ENCODE data around the gene USP10.

DNA sequence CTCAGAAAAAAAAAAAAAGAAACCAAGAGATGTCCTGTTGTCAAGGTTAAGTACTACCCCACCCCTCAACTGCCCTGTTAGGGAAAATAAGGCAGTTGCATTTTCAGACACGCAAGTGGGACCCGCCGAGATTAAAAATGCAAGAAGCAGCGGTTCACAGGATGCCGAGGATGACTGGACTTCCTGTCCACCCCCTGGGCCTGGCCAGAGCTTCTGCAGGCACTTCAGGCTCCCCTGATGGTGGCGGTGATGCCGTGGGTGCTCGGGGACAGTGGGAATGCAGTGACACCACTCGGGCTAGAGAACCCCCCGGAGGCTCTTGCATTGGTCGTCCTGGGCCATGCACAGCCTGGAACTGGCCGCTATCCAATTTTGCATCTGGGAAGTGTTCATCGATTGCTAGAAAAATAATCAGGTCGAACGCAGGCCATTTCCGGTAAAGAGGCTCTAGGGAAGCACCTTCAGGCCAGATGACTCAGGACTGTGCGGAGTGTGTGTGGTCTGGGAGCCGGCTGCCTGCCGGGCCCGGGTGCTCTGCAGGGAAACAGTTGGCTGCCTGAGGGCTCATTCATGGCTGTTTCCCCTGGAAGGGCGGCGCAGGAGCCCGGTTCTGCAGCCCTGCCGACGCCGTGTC is 106.6 kb downstream of the USP10 start:
- TF ChIP-seq, protein P1, sequence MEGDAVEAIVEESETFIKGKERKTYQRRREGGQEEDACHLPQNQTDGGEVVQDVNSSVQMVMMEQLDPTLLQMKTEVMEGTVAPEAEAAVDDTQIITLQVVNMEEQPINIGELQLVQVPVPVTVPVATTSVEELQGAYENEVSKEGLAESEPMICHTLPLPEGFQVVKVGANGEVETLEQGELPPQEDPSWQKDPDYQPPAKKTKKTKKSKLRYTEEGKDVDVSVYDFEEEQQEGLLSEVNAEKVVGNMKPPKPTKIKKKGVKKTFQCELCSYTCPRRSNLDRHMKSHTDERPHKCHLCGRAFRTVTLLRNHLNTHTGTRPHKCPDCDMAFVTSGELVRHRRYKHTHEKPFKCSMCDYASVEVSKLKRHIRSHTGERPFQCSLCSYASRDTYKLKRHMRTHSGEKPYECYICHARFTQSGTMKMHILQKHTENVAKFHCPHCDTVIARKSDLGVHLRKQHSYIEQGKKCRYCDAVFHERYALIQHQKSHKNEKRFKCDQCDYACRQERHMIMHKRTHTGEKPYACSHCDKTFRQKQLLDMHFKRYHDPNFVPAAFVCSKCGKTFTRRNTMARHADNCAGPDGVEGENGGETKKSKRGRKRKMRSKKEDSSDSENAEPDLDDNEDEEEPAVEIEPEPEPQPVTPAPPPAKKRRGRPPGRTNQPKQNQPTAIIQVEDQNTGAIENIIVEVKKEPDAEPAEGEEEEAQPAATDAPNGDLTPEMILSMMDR (conservative IDR thresholded peaks at IDR 0.05; ENCODE audit: low read depth, low read length), result no peak
- TF ChIP-seq EZH2 (IDR thresholded peaks at IDR 0.05; ENCODE audit: low read length, unreplicated experiment), result no peak

Data from PC-3 (cell line).